Suppressor macrophage (primary cell): Measurements from ENCODE around the gene ZNF526.
A peak's percentile ranks its signal among the peaks of the same experiment; 100 is the strongest.

Experiments used
- DNase-seq, 4 experiments: peaks; one replicate each; pipeline ENCODE4 v3.0.0-alpha.2; 2020 to 2022

The ZNF526 gene

GRCh38 chr19:42268142-42268703 is 48.1 kb downstream of the ZNF526 start:
- DNase-seq = peak; percentile 99 to 100 (median 100)

GRCh38 chr19:42268704-42269477 is 48.8 kb downstream of the ZNF526 start, which contains the start of gene CIC:
CIC (plus strand) TSS chr19:42269252; CDS start chr19:42271784, 2,532 bp downstream.
- DNase-seq = peak; percentile 100

GRCh38 chr19:42269478-42270345 is 49.6 kb downstream of the ZNF526 start:
- DNase-seq = peak in 1 of 4 experiments; percentile 14

- DNase-seq = peak; percentile 64 to 78 (median 76)
Observed at GRCh38 chr19:42270346-42271044, 50.4 kb downstream of the ZNF526 start.

GRCh38 chr19:42271045-42271419 is 50.9 kb downstream of the ZNF526 start:
- DNase-seq = no peak

GRCh38 chr19:42271861-42272534 is 51.9 kb downstream of the ZNF526 start:
- DNase-seq = no peak

GRCh38 chr19:42272535-42272897 is 52.4 kb downstream of the ZNF526 start:
- DNase-seq = no peak

GRCh38 chr19:42272989-42273406 is 52.9 kb downstream of the ZNF526 start:
- no peak for DNase-seq

- DNase-seq = no peak
Observed at GRCh38 chr19:42273407-42274064, 53.4 kb downstream of the ZNF526 start.

GRCh38 chr19:42274065-42274682 is 54.1 kb downstream of the ZNF526 start:
- no peak for DNase-seq

GRCh38 chr19:42275103-42275502 is 55.0 kb downstream of the ZNF526 start:
- DNase-seq = no peak

- DNase-seq = no peak
Observed at GRCh38 chr19:42275517-42275916, 55.4 kb downstream of the ZNF526 start.

GRCh38 chr19:42276284-42276683 is 56.2 kb downstream of the ZNF526 start:
- peak; percentile 34 to 64 (median 56) for DNase-seq

GRCh38 chr19:42276821-42277220 is 56.7 kb downstream of the ZNF526 start:
- no peak for DNase-seq
